Spinal cord (tissue), 10 donors: ENCODE results near the gene KCNB1. TPM values are rescaled to one million over a fixed set of nuclear protein-coding genes. Genes with fewer than 3 reads are reported as not detected.

Experiments
- DNase-seq, 6 donors: peaks; one replicate each; pipeline versions ENCODE4 v3.0.0 to v3.0.0-alpha.2; 2013 to 2015; ENCODE audit warnings: low spot score in 6 of 6, low read depth in 4 of 6
- H3K27ac ChIP-seq: one replicate; pipeline ENCODE4 v1.5.1; 2013; ENCODE audit warnings: low read depth, low read length, control low read depth
- H3K27me3 ChIP-seq: one replicate; pipeline ENCODE4 v1.6.1; 2013; ENCODE audit warnings: low read length; ENCODE audit not compliant: control insufficient read depth, insufficient read depth
- H3K36me3 ChIP-seq: one replicate; pipeline ENCODE4 v1.6.1; 2013; ENCODE audit warnings: low read length; ENCODE audit not compliant: control insufficient read depth, insufficient read depth
- H3K4me1 ChIP-seq: one replicate; pipeline ENCODE4 v1.6.1; 2013; ENCODE audit warnings: low read length; ENCODE audit not compliant: control insufficient read depth, insufficient read depth
- H3K4me3 ChIP-seq: one replicate; pipeline ENCODE4 v1.5.1; 2013; ENCODE audit warnings: low read depth, low read length, control low read depth
- H3K9me3 ChIP-seq: one replicate; pipeline ENCODE4 v1.6.1; 2013; ENCODE audit warnings: low read length; ENCODE audit not compliant: control insufficient read depth, insufficient read depth
- WGBS: methylation state at CpG from one replicate; pipeline ENCODE4 v1.1.5; 2013; ENCODE audit warnings: missing lambda C conversion rate; ENCODE audit not compliant: insufficient coverage; 5-methylcytosine and 5-hydroxymethylcytosine counted together
- polyA plus RNA-seq, 2 donors: library from polyadenylated mRNA; unstranded; fragments of 120-200 nt; gene quantifications; one replicate each; pipeline ENCODE4 v1.2.1, GENCODE V29; 2013; ENCODE audit not compliant: insufficient read length in 2 of 2
- total RNA-seq, 2 donors: library from RNA; depleted of rRNA in 1 of 2; stranded (reverse); fragments of 120-200 nt in 1 of 2; fragments of >200 nt in 1 of 2; gene quantifications; one replicate each; pipeline versions ENCODE4 v1.2.3 to v1.2.4, GENCODE V29; 2013 to 2014
- donor health status: healthy.

KCNB1 gene
- total and polyA plus RNA-seq, 4 donors = 8.0 to 46.7 (median 15.1) TPM

- no peak overlapping the region for H3K27ac ChIP-seq
- H3K4me1 ChIP-seq = peaks cover 23% of the 10 kb centered on the region
- H3K36me3 ChIP-seq = no peaks in the 10 kb centered on the region
- H3K4me3 ChIP-seq = no peak overlapping the region
- DNase-seq = no peak
- no peaks in the 10 kb centered on the region for H3K9me3 ChIP-seq
- no peaks in the 10 kb centered on the region for H3K27me3 ChIP-seq
- WGBS = 73% methylated on average over 5 of the region's 5 CpGs
Observed at GRCh38 chr20:49399329-49399728, 83.1 kb downstream of the KCNB1 start.

GRCh38 chr20:49398401-49399144 lies 83.9 kb downstream of the KCNB1 start:
- 93% methylated on average over 4 of the region's 4 CpGs for WGBS
- Histone ChIP-seq H3K4me1 (peaks cover 23% of the 10 kb centered on the region), H3K27ac (no peak overlapping the region), H3K4me3 (no peak overlapping the region), H3K27me3 (no peaks in the 10 kb centered on the region), H3K9me3 (no peaks in the 10 kb centered on the region), H3K36me3 (no peaks in the 10 kb centered on the region)
- DNase-seq = no peak

GRCh38 chr20:49397525-49397924 lies 84.9 kb downstream of the KCNB1 start:
- Histone ChIP-seq H3K36me3 (no peaks in the 10 kb centered on the region), H3K9me3 (no peaks in the 10 kb centered on the region), H3K4me1 (peaks cover 23% of the 10 kb centered on the region), H3K27me3 (no peaks in the 10 kb centered on the region), H3K4me3 (no peak overlapping the region), H3K27ac (no peak overlapping the region)
- 70% methylated on average over 3 of the region's 6 CpGs for WGBS
- no peak for DNase-seq

- Histone ChIP-seq H3K36me3 (no peaks in the 10 kb centered on the region), H3K4me3 (no peak overlapping the region), H3K4me1 (peaks cover 21% of the 10 kb centered on the region), H3K27me3 (no peaks in the 10 kb centered on the region), H3K9me3 (no peaks in the 10 kb centered on the region), H3K27ac (no peak overlapping the region)
- no peak for DNase-seq
- WGBS = 94% methylated on average over 2 of the region's 7 CpGs
Observed at GRCh38 chr20:49396230-49396629, 86.2 kb downstream of the KCNB1 start.

GRCh38 chr20:49395659-49396058 lies 86.8 kb downstream of the KCNB1 start:
- no peak overlapping the region for H3K27ac ChIP-seq
- WGBS = 92% methylated on average over 11 of the region's 11 CpGs

GRCh38 chr20:49395183-49395582 lies 87.3 kb downstream of the KCNB1 start:
- 75% methylated on average over 14 of the region's 14 CpGs for WGBS
- peaks cover 1% of the 10 kb centered on the region for H3K9me3 ChIP-seq
- no peak for DNase-seq
- H3K27ac ChIP-seq = no peak overlapping the region
- H3K4me1 ChIP-seq = peaks cover 12% of the 10 kb centered on the region
- H3K36me3 ChIP-seq = no peaks in the 10 kb centered on the region
- no peak overlapping the region for H3K4me3 ChIP-seq
- no peaks in the 10 kb centered on the region for H3K27me3 ChIP-seq

More at GRCh38 chr20:49395659-49396058, 86.8 kb downstream of the KCNB1 start:
- Histone ChIP-seq H3K36me3 (no peaks in the 10 kb centered on the region), H3K9me3 (peaks cover 1% of the 10 kb centered on the region), H3K27me3 (no peaks in the 10 kb centered on the region), H3K4me3 (no peak overlapping the region), H3K4me1 (peaks cover 17% of the 10 kb centered on the region)
- DNase-seq = no peak

- 78% methylated on average over 8 of the region's 8 CpGs for whole genome bisulfite sequencing
- Histone ChIP-seq H3K36me3 (no peaks in the 10 kb centered on the region), H3K27ac (no peak overlapping the region), H3K27me3 (no peaks in the 10 kb centered on the region), H3K4me3 (no peak overlapping the region), H3K4me1 (peaks cover 11% of the 10 kb centered on the region), H3K9me3 (peaks cover 1% of the 10 kb centered on the region)
- DNase-seq = no peak
Observed at GRCh38 chr20:49394757-49395156, 87.7 kb downstream of the KCNB1 start.

GRCh38 chr20:49394264-49394663 lies 88.2 kb downstream of the KCNB1 start:
- Histone ChIP-seq H3K27me3 (no peaks in the 10 kb centered on the region), H3K4me3 (no peak overlapping the region), H3K27ac (no peak overlapping the region), H3K9me3 (peaks cover 1% of the 10 kb centered on the region), H3K4me1 (peaks cover 10% of the 10 kb centered on the region), H3K36me3 (no peaks in the 10 kb centered on the region)
- DNase-seq = no peak
- WGBS = 100% methylated on average over 3 of the region's 4 CpGs

GRCh38 chr20:49393803-49394202 lies 88.7 kb downstream of the KCNB1 start:
- no peaks in the 10 kb centered on the region for H3K36me3 ChIP-seq
- WGBS = 100% methylated on average over 1 of the region's 1 CpG
- no peak overlapping the region for H3K4me3 ChIP-seq
- H3K27me3 ChIP-seq = no peaks in the 10 kb centered on the region
- no peak overlapping the region for H3K27ac ChIP-seq
- H3K4me1 ChIP-seq = peaks cover 6% of the 10 kb centered on the region
- H3K9me3 ChIP-seq = peaks cover 1% of the 10 kb centered on the region
- no peak for DNase-seq

- WGBS = no CpG with 5 or more reads among the region's 4 CpGs
- Histone ChIP-seq H3K4me3 (no peak overlapping the region), H3K36me3 (no peaks in the 10 kb centered on the region), H3K9me3 (peaks cover 1% of the 10 kb centered on the region), H3K27me3 (no peaks in the 10 kb centered on the region), H3K27ac (no peak overlapping the region), H3K4me1 (peaks cover 6% of the 10 kb centered on the region)
- DNase-seq = peak in 1 of 6 donors; percentile 78
Observed at GRCh38 chr20:49392745-49393144, 89.7 kb downstream of the KCNB1 start.
